GM12891 (cell line): ENCODE data around the gene IKZF2.

Experiments used
- PAX5 ChIP-seq: IDR thresholded peaks from 2 replicates; pipeline ENCODE4 v1.6.1; 2011; ENCODE audit warnings: low read length, moderate library complexity, mild to moderate bottlenecking; ENCODE audit not compliant: insufficient read depth, severe bottlenecking
- POLR2A ChIP-seq: IDR thresholded peaks from 2 replicates; pipeline ENCODE4 v1.6.1; 2011; ENCODE audit warnings: low read depth, low read length, control low read depth
- POLR2AphosphoS5 ChIP-seq: IDR thresholded peaks from 2 replicates; pipeline ENCODE4 v1.6.1; 2011; ENCODE audit warnings: low read depth, low read length, control low read depth
- POU2F2 ChIP-seq: IDR thresholded peaks from 2 replicates; pipeline ENCODE4 v1.6.1; 2011; ENCODE audit warnings: low read depth, mild to moderate bottlenecking, control low read depth, low read length, moderate library complexity
- SPI1 ChIP-seq: IDR thresholded peaks from 2 replicates; pipeline ENCODE4 v1.6.1; 2011; ENCODE audit warnings: low read depth, low read length, control low read depth
- TAF1 ChIP-seq: IDR thresholded peaks from 2 replicates; pipeline ENCODE4 v1.6.1; 2011; ENCODE audit warnings: low read depth, low read length, control low read depth

DNA sequence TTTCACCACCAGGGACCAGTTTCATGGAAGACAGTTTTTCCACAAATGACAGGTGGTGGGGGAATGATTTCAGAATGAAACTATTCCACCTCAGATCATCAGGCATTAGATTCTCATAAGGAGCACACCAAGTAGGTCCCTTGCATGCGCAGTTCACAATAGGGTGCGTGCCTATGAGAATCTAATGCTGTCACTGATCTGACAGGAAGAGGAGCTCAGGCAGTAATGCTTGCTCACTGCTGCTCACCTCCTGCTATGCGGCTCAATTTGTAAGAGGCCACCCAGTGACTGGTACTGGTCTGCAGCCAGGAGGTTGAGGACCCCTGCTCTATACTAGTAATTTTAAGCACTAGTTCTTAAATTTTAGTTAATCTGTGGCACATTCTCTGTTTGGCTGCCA is 107.8 kb downstream of the IKZF2 start:
- TF ChIP-seq SPI1 (no peak), POLR2A (no peak), POLR2AphosphoS5 (no peak), POU2F2 (no peak), TAF1 (no peak), PAX5 (no peak)
